ENCODE measurements around the gene NR1H4.

The NR1H4 gene

GRCh38 chr12:100528471-100529127 lies 54.9 kb downstream of the NR1H4 start:
- no peak for TF ChIP-seq CTCF (IDR thresholded peaks at IDR 0.05; ENCODE audit: insufficient read depth, low read length, missing control alignments)
- DNase-seq (ENCODE audit: low read depth, low spot score) = no peak
- H3K4me3 ChIP-seq (ENCODE audit: low read depth, low read length) = no peak overlapping the region
- ChIA-PET CTCF (no interaction called here), POLR2A (no interaction called here)

GRCh38 chr12:100529756-100530350 lies 56.2 kb downstream of the NR1H4 start:
- TF ChIP-seq CTCF (IDR thresholded peaks at IDR 0.05; ENCODE audit: insufficient read depth, low read length, missing control alignments) = no peak
- no peak for DNase-seq (ENCODE audit: low read depth, low spot score)
- ChIA-PET POLR2A (no interaction called here), CTCF (no interaction called here)
- no peak overlapping the region for H3K4me3 ChIP-seq (ENCODE audit: low read depth, low read length)

- POLR2A ChIA-PET = no interaction called here
- DNase-seq (ENCODE audit: low read depth, low spot score) = no peak
- no peak overlapping the region for H3K4me3 ChIP-seq (ENCODE audit: low read depth, low read length)
- TF ChIP-seq CTCF (IDR thresholded peaks at IDR 0.05; ENCODE audit: insufficient read depth, low read length, missing control alignments) = no peak
- CTCF ChIA-PET = no interaction called here
Observed at GRCh38 chr12:100533376-100533775, 59.7 kb downstream of the NR1H4 start.

- POLR2A ChIA-PET = no interaction called here
- CTCF ChIA-PET = no interaction called here
Observed at GRCh38 chr12:100534625-100535227, 61.1 kb downstream of the NR1H4 start.

GRCh38 chr12:100539202-100539601 lies 65.5 kb downstream of the NR1H4 start:
- ChIA-PET POLR2A (no interaction called here), CTCF (interaction anchor here (1.6 kb wide), 1 partner anchor 16 kb away, joined by 7 read pairs; no protein-coding TSS in a partner anchor)
- no peak overlapping the region for H3K4me3 ChIP-seq (ENCODE audit: low read depth, low read length)
- TF ChIP-seq CTCF (IDR thresholded peaks at IDR 0.05; ENCODE audit: insufficient read depth, low read length, missing control alignments) = no peak
- DNase-seq (ENCODE audit: low read depth, low spot score) = no peak

More at GRCh38 chr12:100534625-100535227, 61.1 kb downstream of the NR1H4 start:
- no peak overlapping the region for H3K4me3 ChIP-seq (ENCODE audit: low read depth, low read length)
- no peak for TF ChIP-seq CTCF (IDR thresholded peaks at IDR 0.05; ENCODE audit: insufficient read depth, low read length, missing control alignments)
- DNase-seq (ENCODE audit: low read depth, low spot score) = no peak

GRCh38 chr12:100544165-100544564 lies 70.5 kb downstream of the NR1H4 start:
- no peak overlapping the region for H3K4me3 ChIP-seq (ENCODE audit: low read depth, low read length)
- no peak for TF ChIP-seq CTCF (IDR thresholded peaks at IDR 0.05; ENCODE audit: insufficient read depth, low read length, missing control alignments)
- ChIA-PET CTCF (interaction anchor here (5.0 kb wide), 1 partner anchor 10 kb away, joined by 26 read pairs; no protein-coding TSS in a partner anchor), POLR2A (no interaction called here)
- no peak for DNase-seq (ENCODE audit: low read depth, low spot score)
